Smooth muscle cell (in vitro differentiated cells): ENCODE data around the gene VCAN. TPM values are rescaled to one million over a fixed set of nuclear protein-coding genes. Genes with fewer than 3 reads are reported as not detected.
A peak's percentile ranks its signal among the peaks of the same experiment; 100 is the strongest.

Source experiments
- DNase-seq: peaks from one replicate; lab custom pipeline; 2025; ENCODE audit not compliant: unreplicated experiment; lab: John Stamatoyannopoulos, UW
- H2AFZ ChIP-seq: fragments of 200-600 bp; sonication (generic); 2 replicates; pipeline ENCODE4 v1.6.0; 2016; ENCODE audit warnings: antibody characterized with exemption, low read depth, mild to moderate bottlenecking
- H3F3A ChIP-seq: fragments of 200-600 bp; sonication (generic); 2 replicates; pipeline ENCODE4 v1.6.0; 2017; ENCODE audit warnings: antibody characterized with exemption, low read depth
- H3K27ac ChIP-seq: fragments of 200-600 bp; sonication (generic); 2 replicates; pipeline ENCODE4 v1.5.1; 2016; ENCODE audit warnings: low read depth, mild to moderate bottlenecking
- H3K27me3 ChIP-seq: fragments of 200-600 bp; sonication (generic); 2 replicates; pipeline ENCODE4 v1.6.1; 2016; ENCODE audit warnings: low read depth, mild to moderate bottlenecking
- H3K36me3 ChIP-seq: fragments of 200-600 bp; sonication (generic); 2 replicates; pipeline ENCODE4 v1.5.1; 2016; ENCODE audit warnings: low read depth
- H3K4me1 ChIP-seq: fragments of 200-600 bp; sonication (generic); 2 replicates; pipeline ENCODE4 v1.5.1; 2016; ENCODE audit warnings: low read depth
- H3K4me2 ChIP-seq: fragments of 200-600 bp; sonication (generic); 2 replicates; pipeline ENCODE4 v1.6.0; 2016; ENCODE audit warnings: mild to moderate bottlenecking
- H3K4me3 ChIP-seq: fragments of 200-600 bp; sonication (generic); 2 replicates; pipeline ENCODE4 v1.5.1; 2016; ENCODE audit warnings: mild to moderate bottlenecking
- H3K79me2 ChIP-seq: fragments of 200-600 bp; sonication (generic); 2 replicates; pipeline ENCODE4 v1.6.0; 2016; ENCODE audit warnings: low read depth, mild to moderate bottlenecking
- H3K9ac ChIP-seq: fragments of 200-600 bp; sonication (generic); 2 replicates; pipeline ENCODE4 v1.6.0; 2016; ENCODE audit warnings: low read depth
- H3K9me3 ChIP-seq: fragments of 200-600 bp; sonication (generic); replicated peaks from 2 replicates; pipeline ENCODE4 v1.5.1; 2016; ENCODE audit warnings: low read depth
- H4K20me1 ChIP-seq: fragments of 200-600 bp; sonication (generic); 2 replicates; pipeline ENCODE4 v1.6.0; 2016; ENCODE audit warnings: low read depth
- WGBS: methylation state at CpG from one replicate; pipeline ENCODE4 v1.1.7; 2016; ENCODE audit warnings: low lambda C conversion rate; 5-methylcytosine and 5-hydroxymethylcytosine counted together
- polyA plus RNA-seq: library from polyadenylated mRNA; unstranded; fragments of >200 nt; fragmentation: Nextera tagmentation; extraction: Ambion mirVana; gene quantifications from 2 replicates; pipeline ENCODE4 v1.2.1, GENCODE V29; 2016
- total RNA-seq: library from RNA; depleted of rRNA; stranded (reverse); fragments of >200 nt; gene quantifications from 2 replicates; pipeline ENCODE4 v1.2.3, GENCODE V29; 2014
- TF ChIP-seq, protein P1 (sequence below): fragments of 200-600 bp; sonication (generic); IDR thresholded peaks from 2 replicates; pipeline ENCODE4 v1.5.1; 2017; ENCODE audit warnings: borderline replicate concordance, mild to moderate bottlenecking, antibody characterized with exemption; ENCODE audit not compliant: insufficient read depth, poor library complexity, severe bottlenecking

VCAN gene
- total and polyA plus RNA-seq, 2 experiments from 2014 or later: 702 to 2,724 TPM

DNA sequence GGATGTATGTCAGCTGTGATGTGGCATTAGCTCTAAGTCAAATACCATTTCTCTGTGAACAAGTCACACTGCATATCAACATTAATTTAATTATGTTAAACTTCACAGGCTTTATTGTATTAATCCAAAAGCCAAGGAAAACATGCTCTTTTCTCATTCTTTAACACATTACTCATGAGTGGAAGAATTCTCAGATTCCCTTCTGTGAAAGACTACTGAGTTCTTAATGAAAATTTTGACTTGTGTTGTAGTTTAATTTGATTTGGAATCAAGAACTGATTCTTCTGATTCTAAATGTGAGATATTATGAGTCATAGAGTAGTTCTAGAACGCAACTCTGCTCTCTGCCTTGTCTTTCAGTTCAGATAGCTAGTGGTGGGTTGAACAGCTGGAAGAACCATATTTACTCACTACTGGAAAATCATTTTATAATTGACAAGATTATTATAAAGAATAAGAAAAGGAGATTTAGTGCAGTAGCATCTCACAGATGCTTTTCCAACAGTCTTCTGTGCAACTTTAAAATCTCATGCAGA, 90.6 kb downstream of the VCAN start:
- TF ChIP-seq, protein P1, sequence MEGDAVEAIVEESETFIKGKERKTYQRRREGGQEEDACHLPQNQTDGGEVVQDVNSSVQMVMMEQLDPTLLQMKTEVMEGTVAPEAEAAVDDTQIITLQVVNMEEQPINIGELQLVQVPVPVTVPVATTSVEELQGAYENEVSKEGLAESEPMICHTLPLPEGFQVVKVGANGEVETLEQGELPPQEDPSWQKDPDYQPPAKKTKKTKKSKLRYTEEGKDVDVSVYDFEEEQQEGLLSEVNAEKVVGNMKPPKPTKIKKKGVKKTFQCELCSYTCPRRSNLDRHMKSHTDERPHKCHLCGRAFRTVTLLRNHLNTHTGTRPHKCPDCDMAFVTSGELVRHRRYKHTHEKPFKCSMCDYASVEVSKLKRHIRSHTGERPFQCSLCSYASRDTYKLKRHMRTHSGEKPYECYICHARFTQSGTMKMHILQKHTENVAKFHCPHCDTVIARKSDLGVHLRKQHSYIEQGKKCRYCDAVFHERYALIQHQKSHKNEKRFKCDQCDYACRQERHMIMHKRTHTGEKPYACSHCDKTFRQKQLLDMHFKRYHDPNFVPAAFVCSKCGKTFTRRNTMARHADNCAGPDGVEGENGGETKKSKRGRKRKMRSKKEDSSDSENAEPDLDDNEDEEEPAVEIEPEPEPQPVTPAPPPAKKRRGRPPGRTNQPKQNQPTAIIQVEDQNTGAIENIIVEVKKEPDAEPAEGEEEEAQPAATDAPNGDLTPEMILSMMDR: no peak
- H4K20me1 ChIP-seq: peaks cover 100% of the 10 kb centered on the region
- peak overlapping the region; percentile 65 for H3K27ac ChIP-seq
- H2AFZ ChIP-seq: no peak overlapping the region
- peaks cover 31% of the 10 kb centered on the region for H3K4me1 ChIP-seq
- H3K4me3 ChIP-seq: no peak overlapping the region
- H3K27me3 ChIP-seq: no peaks in the 10 kb centered on the region
- peaks cover 21% of the 10 kb centered on the region for H3K79me2 ChIP-seq
- no peak overlapping the region for H3K9ac ChIP-seq
- WGBS: 30% methylated on average over 1 of the region's 1 CpG
- H3F3A ChIP-seq: peaks cover 67% of the 10 kb centered on the region
- H3K36me3 ChIP-seq: peaks cover 21% of the 10 kb centered on the region
- H3K4me2 ChIP-seq: peak overlapping the region; percentile 1
- no peaks in the 10 kb centered on the region for H3K9me3 ChIP-seq
- DNase-seq: no peak

DNA sequence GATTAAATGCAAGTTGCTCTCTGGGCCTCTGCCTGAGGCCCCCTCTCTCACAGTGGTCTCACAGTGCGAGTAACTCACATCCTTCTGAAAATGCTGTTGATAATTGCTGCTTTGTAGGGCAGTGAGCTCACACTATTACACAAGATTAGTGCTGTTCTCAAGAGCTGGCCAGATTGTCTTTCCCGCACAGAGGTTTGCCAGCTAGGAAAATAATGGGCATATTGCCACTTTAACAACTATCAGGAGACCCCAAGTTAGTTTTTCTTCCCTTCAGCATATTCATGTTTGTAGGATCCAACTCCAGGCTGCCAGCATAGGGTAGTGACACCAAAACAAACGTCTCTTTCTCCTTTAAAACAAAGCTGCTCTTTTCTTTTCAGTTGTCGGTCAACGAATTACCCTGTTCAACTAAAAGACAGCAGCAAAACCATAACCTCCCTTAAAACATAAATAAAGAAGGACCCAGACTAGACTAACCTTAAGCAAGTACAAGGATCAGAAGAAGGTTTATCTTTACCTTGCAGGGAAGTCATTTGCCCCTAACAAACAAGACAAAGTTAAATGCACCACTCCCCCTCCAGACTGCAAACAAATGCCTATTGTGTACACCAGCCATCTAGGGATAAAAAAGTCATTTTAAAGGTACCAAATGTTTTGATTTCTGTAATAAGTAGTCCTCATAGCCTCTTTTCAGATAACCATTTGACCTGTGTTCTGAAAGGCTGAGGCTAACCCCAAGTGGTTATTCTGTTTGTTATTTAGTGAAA, 91.4 kb downstream of the VCAN start:
- Histone ChIP-seq H3K4me2 (peak overlapping the region; percentile 1), H2AFZ (no peak overlapping the region), H3K9ac (no peak overlapping the region), H3K27me3 (no peaks in the 10 kb centered on the region), H3K79me2 (peaks cover 22% of the 10 kb centered on the region), H3F3A (peaks cover 69% of the 10 kb centered on the region), H3K36me3 (peaks cover 21% of the 10 kb centered on the region), H3K4me3 (no peak overlapping the region), H3K27ac (peak overlapping the region; percentile 65), H4K20me1 (peaks cover 100% of the 10 kb centered on the region), H3K4me1 (peaks cover 22% of the 10 kb centered on the region), H3K9me3 (no peaks in the 10 kb centered on the region)
- DNase-seq: no peak
- 66% methylated on average over 5 of the region's 5 CpGs for WGBS
- TF ChIP-seq, protein P1: no peak

DNA sequence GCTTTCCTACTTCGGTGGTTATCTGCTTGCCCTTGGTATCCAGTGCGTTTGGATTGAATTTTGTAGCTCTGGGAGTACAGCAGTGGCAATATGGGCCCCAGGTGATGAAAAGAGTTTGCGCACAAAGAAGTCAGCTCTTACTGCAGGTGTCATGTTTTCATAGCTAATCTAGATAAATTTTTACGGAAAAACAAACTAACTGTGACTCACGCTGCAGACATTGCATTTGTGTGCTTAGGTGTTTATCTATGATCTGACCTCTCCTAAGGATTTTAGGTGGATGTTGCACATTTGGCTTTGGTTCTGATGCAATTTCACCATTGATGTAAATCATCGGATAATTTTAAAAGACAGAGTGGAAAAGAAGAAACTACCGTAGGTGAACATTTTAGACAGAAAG, 92.1 kb downstream of the VCAN start:
- Histone ChIP-seq H3K9me3 (no peaks in the 10 kb centered on the region), H3F3A (peaks cover 67% of the 10 kb centered on the region), H4K20me1 (peaks cover 100% of the 10 kb centered on the region), H3K79me2 (peaks cover 22% of the 10 kb centered on the region), H3K36me3 (peaks cover 21% of the 10 kb centered on the region), H3K4me2 (no peak overlapping the region), H3K27me3 (no peaks in the 10 kb centered on the region), H3K4me3 (no peak overlapping the region), H2AFZ (no peak overlapping the region), H3K9ac (no peak overlapping the region), H3K4me1 (peaks cover 16% of the 10 kb centered on the region), H3K27ac (peak overlapping the region; percentile 65)
- DNase-seq: no peak
- TF ChIP-seq, protein P1: no peak
- 77% methylated on average over 7 of the region's 7 CpGs for WGBS
